Thoracic aorta (tissue), 2 donors: ENCODE data around the gene FREM2. TPM values are rescaled to one million over a fixed set of nuclear protein-coding genes. Genes with fewer than 3 reads are reported as not detected.

Experiments used
- ATAC-seq: fragments of 150-250 bp; one replicate; pipeline ENCODE4 v1.8.0; 2017; ENCODE audit warnings: low read depth; ENCODE audit not compliant: insufficient number of reproducible peaks, low FRiP score
- DNase-seq: peaks from one replicate; pipeline ENCODE4 v3.0.0-alpha.2; 2020; ENCODE audit warnings: low spot score
- H3K27ac ChIP-seq, 2 donors: fragments of 200-600 bp; sonication (generic); 1 replicate in 1 of 2; 2 replicates in 1 of 2; pipeline ENCODE4 v1.5.1; 2016; ENCODE audit warnings: mild to moderate bottlenecking in 2 of 2, moderate library complexity in 2 of 2
- H3K27me3 ChIP-seq: fragments of 200-600 bp; sonication (generic); replicated peaks from 2 replicates; pipeline ENCODE4 v1.6.0; 2016; ENCODE audit warnings: mild to moderate bottlenecking; ENCODE audit not compliant: insufficient read depth
- H3K36me3 ChIP-seq: fragments of 200-600 bp; sonication (generic); one replicate; pipeline ENCODE4 v1.5.1; 2016
- H3K4me1 ChIP-seq, 2 donors: fragments of 200-600 bp; sonication (generic); 1 replicate in 1 of 2; 2 replicates in 1 of 2; pipeline versions ENCODE4 v1.5.1 to v1.6.0; 2016; ENCODE audit warnings: low read depth in 2 of 2, mild to moderate bottlenecking in 1 of 2; ENCODE audit not compliant: control insufficient read depth in 1 of 2
- H3K4me3 ChIP-seq: fragments of 200-600 bp; sonication (generic); 2 replicates; pipeline ENCODE4 v1.5.1; 2016; ENCODE audit warnings: mild to moderate bottlenecking
- H3K9me3 ChIP-seq: fragments of 200-600 bp; sonication (generic); 2 replicates; pipeline ENCODE4 v1.5.1; 2016
- CTCF ChIP-seq: fragments of 200-600 bp; sonication (generic); IDR thresholded peaks from one replicate; pipeline ENCODE4 v1.5.1; 2019; ENCODE audit warnings: antibody characterized with exemption
- total RNA-seq, 2 donors: library from RNA; depleted of rRNA; stranded (reverse); fragments of >200 nt; gene quantifications; one replicate each; pipeline versions ENCODE4 v1.1.0 to v1.2.3, GENCODE V29; 2016

FREM2 gene
- total RNA-seq, 2 donors from 2014 or later, result 0.14 TPM; not detected in 1

GRCh38 chr13:38819053-38819452 lies 132.2 kb downstream of the FREM2 start:
- no peak for DNase-seq

GRCh38 chr13:38819596-38819995 lies 132.7 kb downstream of the FREM2 start:
- H3K4me1 ChIP-seq, result no peaks in the 10 kb centered on the region
- H3K27me3 ChIP-seq, result no peaks in the 10 kb centered on the region
- H3K9me3 ChIP-seq, result no peaks in the 10 kb centered on the region
- H3K36me3 ChIP-seq, result no peaks in the 10 kb centered on the region
- H3K27ac ChIP-seq, result no peak overlapping the region
- DNase-seq (no peak), ATAC-seq (no peak)
- no peak for TF ChIP-seq CTCF
- H3K4me3 ChIP-seq, result no peak overlapping the region

More at GRCh38 chr13:38819053-38819452, 132.2 kb downstream of the FREM2 start:
- Histone ChIP-seq H3K9me3 (no peaks in the 10 kb centered on the region), H3K36me3 (no peaks in the 10 kb centered on the region), H3K27ac (no peak overlapping the region), H3K4me1 (no peaks in the 10 kb centered on the region), H3K4me3 (no peak overlapping the region), H3K27me3 (no peaks in the 10 kb centered on the region)
- ATAC-seq, result no peak
- TF ChIP-seq CTCF, result no peak

- Histone ChIP-seq H3K4me3 (no peak overlapping the region), H3K27ac (no peak overlapping the region), H3K27me3 (no peaks in the 10 kb centered on the region), H3K9me3 (no peaks in the 10 kb centered on the region), H3K36me3 (no peaks in the 10 kb centered on the region), H3K4me1 (no peaks in the 10 kb centered on the region)
- no peak for ATAC-seq
- no peak for TF ChIP-seq CTCF
- no peak for DNase-seq
These were observed 135.1 kb downstream of the FREM2 start for GRCh38 chr13:38821770-38822551.

GRCh38 chr13:38824342-38824741 lies 137.5 kb downstream of the FREM2 start:
- H3K27me3 ChIP-seq, result no peaks in the 10 kb centered on the region
- H3K4me1 ChIP-seq, result no peaks in the 10 kb centered on the region
- ATAC-seq (no peak), DNase-seq (no peak)
- no peaks in the 10 kb centered on the region for H3K36me3 ChIP-seq
- TF ChIP-seq CTCF, result no peak
- H3K9me3 ChIP-seq, result no peaks in the 10 kb centered on the region
- H3K4me3 ChIP-seq, result no peak overlapping the region
- no peak overlapping the region for H3K27ac ChIP-seq

GRCh38 chr13:38826182-38826813 lies 139.4 kb downstream of the FREM2 start:
- H3K4me3 ChIP-seq, result no peak overlapping the region
- no peak overlapping the region for H3K27ac ChIP-seq
- H3K4me1 ChIP-seq, result no peaks in the 10 kb centered on the region
- no peak for TF ChIP-seq CTCF
- ATAC-seq (no peak), DNase-seq (no peak)
- H3K27me3 ChIP-seq, result no peaks in the 10 kb centered on the region
- H3K9me3 ChIP-seq, result no peaks in the 10 kb centered on the region
- no peaks in the 10 kb centered on the region for H3K36me3 ChIP-seq
